Measurements from ENCODE around the gene CADPS2.

DNA sequence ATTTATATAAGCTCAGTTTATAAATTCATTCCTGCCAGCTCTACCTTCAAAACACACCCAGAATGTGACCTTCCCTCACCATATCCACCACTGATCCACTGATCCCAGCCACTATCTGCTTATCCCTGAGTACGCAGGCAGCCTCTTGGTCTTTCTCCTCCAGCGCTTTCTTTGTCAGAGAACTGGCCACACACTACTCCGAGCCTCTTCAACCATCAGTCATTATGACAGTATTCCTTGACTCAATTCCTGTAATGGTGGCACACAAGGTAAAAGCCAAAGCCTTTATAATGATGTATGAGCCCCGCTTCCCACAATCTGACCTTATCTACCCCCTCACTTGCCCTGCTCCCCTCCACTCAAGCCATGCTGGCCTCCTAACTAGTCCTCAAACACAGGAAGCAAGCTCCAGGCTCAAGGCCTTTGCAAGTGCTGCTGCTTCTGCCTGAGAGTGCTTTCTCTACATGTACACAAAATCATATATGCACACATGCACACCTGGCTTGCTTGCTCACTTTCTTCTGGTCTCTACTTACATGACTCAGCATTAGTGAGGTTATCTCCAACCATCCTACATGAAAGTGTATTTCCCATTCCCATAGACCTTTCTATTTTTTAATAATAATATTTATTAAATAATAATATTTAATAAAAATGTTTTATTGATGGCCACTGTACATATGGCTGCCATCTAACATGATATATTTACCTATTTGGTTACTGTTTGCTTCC is 431.3 kb downstream of the CADPS2 start:
- TF ChIP-seq, protein P1, sequence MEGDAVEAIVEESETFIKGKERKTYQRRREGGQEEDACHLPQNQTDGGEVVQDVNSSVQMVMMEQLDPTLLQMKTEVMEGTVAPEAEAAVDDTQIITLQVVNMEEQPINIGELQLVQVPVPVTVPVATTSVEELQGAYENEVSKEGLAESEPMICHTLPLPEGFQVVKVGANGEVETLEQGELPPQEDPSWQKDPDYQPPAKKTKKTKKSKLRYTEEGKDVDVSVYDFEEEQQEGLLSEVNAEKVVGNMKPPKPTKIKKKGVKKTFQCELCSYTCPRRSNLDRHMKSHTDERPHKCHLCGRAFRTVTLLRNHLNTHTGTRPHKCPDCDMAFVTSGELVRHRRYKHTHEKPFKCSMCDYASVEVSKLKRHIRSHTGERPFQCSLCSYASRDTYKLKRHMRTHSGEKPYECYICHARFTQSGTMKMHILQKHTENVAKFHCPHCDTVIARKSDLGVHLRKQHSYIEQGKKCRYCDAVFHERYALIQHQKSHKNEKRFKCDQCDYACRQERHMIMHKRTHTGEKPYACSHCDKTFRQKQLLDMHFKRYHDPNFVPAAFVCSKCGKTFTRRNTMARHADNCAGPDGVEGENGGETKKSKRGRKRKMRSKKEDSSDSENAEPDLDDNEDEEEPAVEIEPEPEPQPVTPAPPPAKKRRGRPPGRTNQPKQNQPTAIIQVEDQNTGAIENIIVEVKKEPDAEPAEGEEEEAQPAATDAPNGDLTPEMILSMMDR (IDR thresholded peaks at IDR 0.05), result no peak
- TF ChIP-seq ZFX (IDR thresholded peaks at IDR 0.05; ENCODE audit: borderline replicate concordance), result no peak
